ENCODE data around the gene ECM2.

ECM2 gene

GRCh38 chr9:92506184-92506857 is 29.5 kb downstream of the ECM2 start:
- no peaks in the 10 kb centered on the region for H3K79me2 ChIP-seq (ENCODE audit: control insufficient read depth, low read length)
- no peak overlapping the region for H3K4me3 ChIP-seq (ENCODE audit: low read length)
- H3K9me3 ChIP-seq (ENCODE audit: control insufficient read depth, insufficient read depth, low read length), result no peaks in the 10 kb centered on the region
- H3K4me1 ChIP-seq (ENCODE audit: control insufficient read depth, low read length), result no peaks in the 10 kb centered on the region
- H3K27ac ChIP-seq (ENCODE audit: low read depth, low read length), result no peak overlapping the region
- H3K36me3 ChIP-seq (ENCODE audit: control insufficient read depth, low read length), result no peaks in the 10 kb centered on the region
- TF ChIP-seq EZH2phosphoT487 (IDR thresholded peaks at IDR 0.05; ENCODE audit: borderline replicate concordance, low read length), result no peak
- TF ChIP-seq CTCF (IDR thresholded peaks at IDR 0.05; ENCODE audit: low read depth, low read length, poor library complexity, severe bottlenecking), result no peak
- no peak overlapping the region for H3K4me2 ChIP-seq (ENCODE audit: low read length)
- no peaks in the 10 kb centered on the region for H4K20me1 ChIP-seq (ENCODE audit: control insufficient read depth, insufficient read depth, low read depth, low read length)
- H3F3A ChIP-seq (ENCODE audit: control insufficient read depth, insufficient read depth), result no peaks in the 10 kb centered on the region
- no peaks in the 10 kb centered on the region for H3K27me3 ChIP-seq (ENCODE audit: control insufficient read depth, low read length)
- no peaks in the 10 kb centered on the region for H3K9me2 ChIP-seq (replicated peaks; ENCODE audit: control insufficient read depth, low read length)

- no peaks in the 10 kb centered on the region for H4K20me1 ChIP-seq (ENCODE audit: control insufficient read depth, insufficient read depth, low read depth, low read length)
- H3K4me1 ChIP-seq (ENCODE audit: control insufficient read depth, low read length), result no peaks in the 10 kb centered on the region
- H3F3A ChIP-seq (ENCODE audit: control insufficient read depth, insufficient read depth), result no peaks in the 10 kb centered on the region
- H3K4me2 ChIP-seq (ENCODE audit: low read length), result no peak overlapping the region
- no peaks in the 10 kb centered on the region for H3K9me3 ChIP-seq (ENCODE audit: control insufficient read depth, insufficient read depth, low read length)
- H3K36me3 ChIP-seq (ENCODE audit: control insufficient read depth, low read length), result no peaks in the 10 kb centered on the region
- no peaks in the 10 kb centered on the region for H3K79me2 ChIP-seq (ENCODE audit: control insufficient read depth, low read length)
- TF ChIP-seq EZH2phosphoT487 (IDR thresholded peaks at IDR 0.05; ENCODE audit: borderline replicate concordance, low read length) (no peak), CTCF (IDR thresholded peaks at IDR 0.05; ENCODE audit: low read depth, low read length, poor library complexity, severe bottlenecking) (no peak)
- no peak overlapping the region for H3K4me3 ChIP-seq (ENCODE audit: low read length)
- no peak overlapping the region for H3K27ac ChIP-seq (ENCODE audit: low read depth, low read length)
- H3K27me3 ChIP-seq (ENCODE audit: control insufficient read depth, low read length), result no peaks in the 10 kb centered on the region
- H3K9me2 ChIP-seq (replicated peaks; ENCODE audit: control insufficient read depth, low read length), result no peaks in the 10 kb centered on the region
Measured at GRCh38 chr9:92504881-92505280, 30.9 kb downstream of the ECM2 start.

DNA sequence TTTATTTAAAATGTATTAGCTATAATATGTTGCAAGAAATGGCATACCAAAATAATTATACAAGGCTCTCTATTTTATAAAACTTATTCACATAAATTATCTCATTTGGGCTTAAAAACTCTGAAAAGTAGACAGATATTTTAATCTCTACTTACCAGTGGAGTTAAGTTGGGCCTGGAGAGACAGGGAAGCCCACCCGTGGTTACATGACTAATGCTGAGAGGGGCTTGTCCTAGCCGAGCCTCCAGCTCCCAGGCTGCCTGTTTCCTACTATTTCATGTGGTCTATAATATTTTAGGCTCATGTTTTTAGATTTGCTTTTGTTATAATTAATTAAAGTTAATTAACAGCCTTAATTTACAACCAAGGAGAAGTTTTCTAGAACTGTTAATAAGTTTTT is 32.6 kb downstream of the ECM2 start:
- Histone ChIP-seq H3K9me2 (replicated peaks; ENCODE audit: control insufficient read depth, low read length) (no peaks in the 10 kb centered on the region), H3K27ac (ENCODE audit: low read depth, low read length) (no peak overlapping the region), H3K9me3 (ENCODE audit: control insufficient read depth, insufficient read depth, low read length) (no peaks in the 10 kb centered on the region), H3K4me1 (ENCODE audit: control insufficient read depth, low read length) (no peaks in the 10 kb centered on the region), H3K36me3 (ENCODE audit: control insufficient read depth, low read length) (no peaks in the 10 kb centered on the region), H4K20me1 (ENCODE audit: control insufficient read depth, insufficient read depth, low read depth, low read length) (no peaks in the 10 kb centered on the region), H3F3A (ENCODE audit: control insufficient read depth, insufficient read depth) (no peaks in the 10 kb centered on the region), H3K4me2 (ENCODE audit: low read length) (no peak overlapping the region), H3K27me3 (ENCODE audit: control insufficient read depth, low read length) (no peaks in the 10 kb centered on the region), H3K79me2 (ENCODE audit: control insufficient read depth, low read length) (no peaks in the 10 kb centered on the region), H3K4me3 (ENCODE audit: low read length) (no peak overlapping the region)
- TF ChIP-seq CTCF (IDR thresholded peaks at IDR 0.05; ENCODE audit: low read depth, low read length, poor library complexity, severe bottlenecking), result no peak
- no peak for TF ChIP-seq EZH2phosphoT487 (IDR thresholded peaks at IDR 0.05; ENCODE audit: borderline replicate concordance, low read length)
